Measurements from ENCODE around the gene CCDC116. TPM values are rescaled to one million over a fixed set of nuclear protein-coding genes. Genes with fewer than 3 reads are reported as not detected.
"Not testable (repeated sequence)": the region's sequence is repeated elsewhere in the genome, so short reads cannot be mapped to it uniquely, and the experiment has no call there.

CCDC116 gene
- total RNA-seq, 1 donor from 2014 or later, result 0.07 TPM

DNA sequence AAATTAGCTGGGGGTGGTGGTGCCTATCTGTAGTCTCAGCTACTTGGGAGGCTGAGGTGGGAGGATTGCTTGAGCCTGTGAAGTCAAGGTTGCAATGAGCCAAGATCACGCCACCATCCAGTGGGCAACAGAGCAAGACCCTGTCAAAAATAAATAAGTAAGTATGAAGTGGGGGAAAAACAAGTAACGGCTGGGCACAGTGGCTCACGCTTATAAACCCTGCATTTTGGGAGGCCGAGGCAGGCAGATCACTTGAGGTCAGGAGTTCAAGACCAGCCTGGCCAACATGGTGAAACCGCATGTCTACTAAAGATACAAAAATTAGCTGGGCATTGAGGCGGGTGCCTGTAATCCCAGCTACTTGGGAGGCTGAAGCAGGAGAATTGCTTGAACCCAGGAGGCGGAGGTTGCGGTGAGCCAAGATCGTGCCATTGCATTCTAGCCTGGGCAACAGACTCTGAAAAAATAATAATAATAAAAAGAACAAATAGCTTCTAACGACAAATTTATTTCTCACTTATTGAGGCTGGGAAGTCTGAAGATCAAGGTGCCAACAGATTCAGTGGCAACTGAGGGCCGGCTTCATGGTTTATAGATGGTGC, 22.9 kb upstream of the CCDC116 start:
- not testable (repeated sequence) for DNase-seq (ENCODE audit: low read depth, low spot score)

DNA sequence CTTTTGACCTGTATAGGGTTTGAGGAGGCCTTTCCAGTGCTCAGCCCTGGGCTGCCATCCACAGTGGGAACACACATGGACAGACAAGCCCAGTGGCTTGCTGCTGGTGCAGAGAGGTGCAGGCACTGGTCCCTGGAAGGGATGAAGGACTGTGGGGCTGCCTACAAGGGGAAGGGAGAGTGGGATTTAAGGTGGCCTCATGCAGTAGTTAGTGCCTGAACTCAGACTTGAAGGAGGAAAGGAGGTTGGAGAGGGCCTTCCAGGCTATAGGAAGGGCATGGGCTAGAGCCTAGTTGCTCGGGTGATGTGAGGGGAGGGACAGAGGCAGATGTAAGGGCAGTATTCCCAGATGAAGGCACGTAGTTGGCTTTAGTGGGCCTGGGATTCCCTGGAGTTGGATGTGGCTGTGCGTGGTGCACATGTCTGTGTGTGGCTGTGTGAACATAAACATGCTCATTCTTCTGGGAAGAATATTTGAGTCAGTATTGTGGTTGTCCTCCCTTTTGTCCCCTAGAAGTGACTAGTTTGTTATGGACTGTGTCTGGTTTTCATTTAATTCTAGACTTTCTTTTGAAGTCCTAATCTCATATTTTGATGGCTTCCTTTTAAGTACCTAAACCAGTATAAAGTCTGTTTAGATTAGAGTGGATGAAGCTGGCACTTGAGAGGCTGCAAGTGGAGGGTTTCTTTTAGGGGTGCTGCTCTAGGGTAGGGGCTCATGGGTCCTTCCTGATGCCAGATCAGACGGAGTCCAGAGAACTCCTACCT, 21.2 kb upstream of the CCDC116 start:
- no peak for DNase-seq (ENCODE audit: low read depth, low spot score)

DNA sequence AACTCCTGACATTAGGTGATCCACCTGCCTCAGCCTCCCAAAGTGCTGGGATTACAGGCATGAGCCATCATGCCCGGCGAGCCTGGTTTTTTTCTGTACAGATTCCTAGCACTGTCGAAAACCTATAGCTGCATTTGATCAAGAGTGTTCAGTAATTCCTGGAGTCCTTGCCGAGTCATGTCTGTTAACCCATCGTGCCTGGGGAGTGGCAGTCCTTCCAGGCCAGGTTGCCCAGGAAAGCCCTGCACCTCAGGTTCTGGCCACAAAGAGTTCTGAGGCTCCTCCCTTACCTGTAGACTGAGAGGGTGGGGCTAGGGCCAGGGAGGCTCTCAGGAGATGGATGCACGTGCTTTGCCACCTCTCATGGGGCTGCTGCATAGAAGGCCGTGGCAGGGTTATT, 19.7 kb upstream of the CCDC116 start:
- no peak for DNase-seq (ENCODE audit: low read depth, low spot score)

DNA sequence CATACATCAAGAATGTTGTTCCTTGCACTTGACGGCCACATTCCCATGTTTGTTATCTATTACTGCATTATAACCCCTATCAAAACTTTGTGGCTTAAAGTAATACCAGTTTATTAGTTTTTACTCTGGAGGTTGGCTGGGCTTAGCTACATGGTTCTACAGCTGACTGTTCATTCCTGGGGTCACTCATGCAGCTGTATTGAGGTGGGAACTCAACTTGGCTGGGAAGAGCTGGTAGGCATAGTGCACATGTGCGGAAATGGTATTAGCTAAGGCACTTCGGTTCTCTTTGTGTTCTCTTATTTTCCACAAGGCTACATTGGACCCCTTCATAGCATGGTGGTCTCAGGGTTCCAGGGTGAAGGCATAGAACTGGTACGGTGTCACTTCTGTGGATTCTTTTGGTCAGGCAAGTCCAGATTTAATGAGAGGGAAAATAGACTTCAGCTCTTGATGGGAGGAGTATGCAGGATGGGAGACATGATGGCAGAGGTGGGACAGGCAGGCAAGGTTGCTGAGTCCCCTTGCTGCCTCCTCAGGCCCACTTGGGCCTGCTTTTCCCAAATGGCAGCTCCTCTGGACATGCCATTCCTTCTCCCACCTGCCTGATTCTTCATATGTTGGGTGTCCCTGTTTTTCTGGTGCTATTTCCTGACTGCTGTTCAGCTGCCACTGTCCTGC, 18.9 kb upstream of the CCDC116 start:
- no peak for DNase-seq (ENCODE audit: low read depth, low spot score)

DNA sequence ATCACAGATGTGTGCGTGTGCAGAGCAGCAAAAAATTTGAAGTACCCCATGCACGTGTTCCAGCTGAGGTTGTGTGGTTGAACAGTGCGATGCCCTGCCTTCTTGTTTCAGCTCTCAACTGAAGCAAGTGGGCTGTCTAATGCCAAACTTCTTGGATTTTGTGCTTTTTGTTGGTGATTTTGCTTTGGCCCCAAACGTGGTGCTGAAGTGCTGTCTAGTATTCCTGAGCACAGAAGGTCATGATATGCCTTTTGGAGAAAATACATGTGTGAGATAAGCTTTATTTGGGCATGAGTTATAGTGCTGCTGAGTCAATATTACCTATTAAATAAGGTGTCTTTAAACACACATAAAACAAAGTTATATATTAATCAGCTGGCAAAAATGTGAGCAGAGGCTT, 16.8 kb upstream of the CCDC116 start:
- no peak for DNase-seq (ENCODE audit: low read depth, low spot score)

DNA sequence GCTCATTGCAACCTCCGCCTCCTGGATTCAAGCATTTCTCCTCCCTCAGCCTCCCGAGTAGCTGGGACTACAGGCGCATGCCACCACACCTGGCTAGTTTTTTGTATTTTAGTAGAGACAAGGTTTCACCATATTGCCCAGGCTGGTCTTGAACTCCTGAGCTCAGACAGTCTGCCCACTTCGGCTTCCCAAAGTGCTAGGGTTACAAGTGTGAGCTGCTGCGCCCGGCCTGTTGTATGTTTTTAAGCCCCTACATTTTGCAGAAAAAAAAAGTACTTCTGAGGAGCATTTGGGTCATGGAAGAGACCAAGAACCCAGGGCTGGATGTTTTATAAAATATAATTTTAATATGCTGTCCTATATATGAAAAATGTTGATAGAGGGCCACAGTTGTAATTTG, 15.2 kb upstream of the CCDC116 start:
- not testable (repeated sequence) for DNase-seq (ENCODE audit: low read depth, low spot score)

- DNase-seq (ENCODE audit: low read depth, low spot score), result no peak
These were observed 11.5 kb upstream of the CCDC116 start for GRCh38 chr22:21621025-21621424.

GRCh38 chr22:21622011-21622918, 10.3 kb upstream of the CCDC116 start:
- DNase-seq (ENCODE audit: low read depth, low spot score), result no peak

DNA sequence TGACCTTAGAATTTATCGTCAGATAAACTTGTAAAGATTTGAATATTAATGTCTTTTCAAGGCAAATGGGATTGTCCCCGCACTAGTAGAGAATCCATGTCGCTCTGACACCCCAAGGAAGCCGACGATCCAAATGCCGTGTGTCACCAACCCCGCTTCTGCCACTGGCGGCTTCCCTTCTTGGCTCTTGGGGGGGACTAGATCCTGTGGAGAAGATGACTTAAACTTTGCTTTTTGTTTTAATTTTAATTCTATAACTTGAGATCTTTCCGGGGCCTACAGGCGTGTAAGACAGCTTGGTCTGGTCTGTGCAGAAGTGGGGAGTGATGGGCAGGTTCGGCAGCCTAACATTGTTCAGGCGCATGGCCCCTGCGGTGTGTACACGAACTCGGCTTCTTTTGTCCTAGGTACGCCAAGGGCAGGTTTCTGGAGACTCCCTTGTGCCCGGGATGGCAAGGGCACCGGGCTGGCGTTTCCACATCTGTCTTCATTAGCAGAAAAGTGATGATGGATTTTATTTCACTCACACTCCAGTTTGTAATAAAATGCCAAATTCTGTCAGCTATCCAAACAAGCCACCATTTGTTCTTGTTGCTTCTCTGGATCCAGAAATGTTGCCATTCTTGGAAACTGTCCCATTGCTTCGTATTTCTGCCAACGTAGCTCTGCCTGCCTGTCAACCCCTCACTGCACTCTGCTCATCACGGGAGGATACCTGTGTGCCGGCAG, 9.5 kb upstream of the CCDC116 start:
- DNase-seq (ENCODE audit: low read depth, low spot score), result no peak

- DNase-seq (ENCODE audit: low read depth, low spot score), result no peak
These were observed 9.0 kb upstream of the CCDC116 start for GRCh38 chr22:21623648-21623970.

DNA sequence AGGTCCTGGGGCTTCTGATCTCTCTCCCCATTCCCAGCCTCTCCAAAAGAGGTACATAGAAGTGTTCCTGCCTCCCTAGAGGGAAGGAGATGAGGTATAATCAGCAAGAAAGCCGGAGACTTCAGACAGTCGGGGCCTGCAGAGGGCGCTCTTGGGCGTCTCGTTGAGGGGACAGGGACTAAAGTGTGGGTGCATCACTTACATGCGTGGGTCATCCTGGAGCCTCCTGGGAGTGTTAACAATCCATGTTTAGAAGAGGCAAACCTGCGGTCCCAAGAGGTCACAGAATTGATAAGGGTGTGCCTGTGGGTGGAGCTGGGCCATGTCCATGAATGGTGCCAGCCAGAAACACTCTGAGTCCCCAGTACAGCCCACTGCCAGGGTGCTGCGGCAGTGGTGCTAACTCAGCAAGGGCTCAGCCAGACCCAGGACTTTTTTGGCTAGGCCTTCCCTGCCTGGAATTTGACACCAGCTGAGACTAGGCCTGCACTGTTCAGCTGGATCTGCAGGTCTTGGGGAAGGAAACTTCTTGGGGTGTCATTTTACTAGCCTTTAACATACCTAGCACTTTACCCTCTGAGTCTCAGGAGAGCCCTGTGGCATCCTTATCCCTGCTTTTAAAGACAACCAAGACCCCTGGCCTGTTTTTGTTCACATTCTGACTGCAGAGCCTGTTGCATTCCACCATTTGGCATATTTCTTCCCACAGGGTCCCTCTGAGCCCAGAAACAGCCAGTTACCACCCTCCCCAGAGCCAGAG, 8.3 kb upstream of the CCDC116 start:
- DNase-seq (ENCODE audit: low read depth, low spot score), result no peak

DNA sequence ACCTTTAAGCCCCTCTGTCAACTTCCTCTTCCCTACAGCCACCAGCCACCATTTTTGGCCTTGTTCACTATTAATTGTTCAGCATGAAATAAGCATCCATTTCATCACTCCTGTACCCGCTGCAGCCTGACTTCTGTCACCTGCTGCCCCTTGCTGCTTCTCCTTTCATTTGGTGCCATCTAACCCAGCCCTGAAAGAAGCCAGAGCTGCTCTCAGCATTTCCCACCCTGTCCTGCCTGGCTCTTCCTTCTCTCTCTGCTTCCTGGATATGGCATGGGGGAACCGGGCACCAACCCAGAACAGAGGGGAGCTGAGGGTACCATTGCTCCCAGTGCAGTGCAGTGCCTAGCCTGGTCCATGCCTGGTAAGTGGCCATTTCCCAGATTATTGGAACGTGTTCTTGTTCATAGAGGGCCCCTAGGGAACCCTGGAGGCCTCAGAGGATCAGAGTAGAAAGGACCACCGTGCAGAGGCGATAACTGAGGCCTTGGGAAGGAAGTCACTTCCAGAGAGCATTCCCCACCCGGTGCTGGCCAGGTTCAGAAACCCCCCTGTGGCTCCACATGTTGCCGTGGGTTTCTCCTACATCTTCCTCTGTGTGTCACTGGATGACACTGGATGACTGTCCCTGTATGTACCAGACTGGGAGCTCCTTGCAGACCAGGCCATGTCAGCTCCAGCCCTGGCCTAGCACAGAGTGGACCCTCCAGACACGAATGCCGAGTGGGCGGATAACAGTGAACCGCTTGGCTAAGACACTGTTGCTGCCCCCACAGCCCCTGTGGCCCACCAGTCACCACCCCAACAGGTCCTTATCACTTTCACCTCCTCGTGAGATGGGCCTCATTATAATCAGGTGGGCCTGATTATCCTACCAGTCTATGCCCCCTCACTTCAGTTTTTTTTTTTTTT, 7.4 kb upstream of the CCDC116 start:
- no peak for DNase-seq (ENCODE audit: low read depth, low spot score)

GRCh38 chr22:21626073-21626734, 6.4 kb upstream of the CCDC116 start:
- no peak for DNase-seq (ENCODE audit: low read depth, low spot score)

DNA sequence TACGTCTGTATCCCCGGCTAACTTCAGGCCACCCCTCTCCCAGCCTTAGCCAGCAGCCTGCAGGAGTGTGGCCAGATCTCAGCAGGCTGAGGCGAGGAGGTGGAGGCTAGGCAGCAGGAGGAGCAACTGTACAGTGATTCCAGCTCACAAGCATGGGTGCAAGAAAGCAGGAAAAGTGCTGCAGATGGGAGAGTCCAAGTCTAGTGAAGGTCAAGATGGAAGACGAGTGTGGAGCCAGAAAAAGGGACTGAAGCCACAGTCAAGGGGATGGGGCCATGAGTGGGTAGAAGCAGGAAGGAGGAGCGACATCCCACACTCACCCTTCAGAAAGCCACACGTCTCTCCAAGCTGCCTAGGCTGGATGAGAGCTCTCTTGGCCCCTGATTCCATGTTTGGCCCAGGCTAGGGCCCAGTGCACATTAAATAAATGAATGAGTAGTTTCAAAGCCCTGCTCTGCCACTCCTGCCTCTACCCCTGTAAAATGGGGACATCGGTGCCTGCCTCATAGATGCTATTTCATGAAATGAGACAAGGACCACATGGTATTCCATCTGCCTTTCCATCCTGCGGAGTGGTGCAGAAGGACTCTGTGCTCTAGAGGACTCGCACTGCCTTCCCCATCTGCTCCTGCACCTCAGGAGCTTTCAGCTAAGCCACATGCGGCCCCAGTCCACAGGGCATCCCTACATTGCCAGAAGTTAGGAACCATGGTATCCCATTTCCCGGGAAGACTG, 5.7 kb upstream of the CCDC116 start:
- DNase-seq (ENCODE audit: low read depth, low spot score), result no peak

- DNase-seq (ENCODE audit: low read depth, low spot score), result no peak
These were observed 3.9 kb upstream of the CCDC116 start for GRCh38 chr22:21628386-21629254.

- peak; percentile 72 for DNase-seq (ENCODE audit: low read depth, low spot score)
These were observed 3.1 kb upstream of the CCDC116 start, which contains the start of gene YDJC for GRCh38 chr22:21629255-21630149. Gene YDJC, minus strand, starts transcription at chr22:21630022. Its CDS starts 8 bp downstream, at chr22:21630014.
